Measurements from ENCODE around the gene NCAN.

Gene NCAN

GRCh38 chr19:19207637-19208572, 3.9 kb upstream of the NCAN start:
- no peak for TF ChIP-seq CTCF (IDR thresholded peaks at IDR 0.05; ENCODE audit: low read depth, low read length, missing control alignments)
- DNase-seq (ENCODE audit: low read depth): no peak
- H3K4me3 ChIP-seq (ENCODE audit: low read depth, low read length): no peak overlapping the region

- TF ChIP-seq CTCF (IDR thresholded peaks at IDR 0.05; ENCODE audit: low read depth, low read length, missing control alignments): no peak
- no peak for DNase-seq (ENCODE audit: low read depth)
- no peak overlapping the region for H3K4me3 ChIP-seq (ENCODE audit: low read depth, low read length)
These were observed 2.4 kb upstream of the NCAN start for GRCh38 chr19:19209372-19209771.

- no peak for TF ChIP-seq CTCF (IDR thresholded peaks at IDR 0.05; ENCODE audit: low read depth, low read length, missing control alignments)
- no peak overlapping the region for H3K4me3 ChIP-seq (ENCODE audit: low read depth, low read length)
- DNase-seq (ENCODE audit: low read depth): no peak
These were observed 1.2 kb downstream of the NCAN start for GRCh38 chr19:19212916-19213315.

GRCh38 chr19:19213426-19214158, 1.8 kb downstream of the NCAN start:
- no peak for TF ChIP-seq CTCF (IDR thresholded peaks at IDR 0.05; ENCODE audit: low read depth, low read length, missing control alignments)
- no peak overlapping the region for H3K4me3 ChIP-seq (ENCODE audit: low read depth, low read length)
- DNase-seq (ENCODE audit: low read depth): no peak

- no peak overlapping the region for H3K4me3 ChIP-seq (ENCODE audit: low read depth, low read length)
These were observed 2.4 kb downstream of the NCAN start for GRCh38 chr19:19214159-19214490.

GRCh38 chr19:19214892-19215291, 3.1 kb downstream of the NCAN start:
- TF ChIP-seq CTCF (IDR thresholded peaks at IDR 0.05; ENCODE audit: low read depth, low read length, missing control alignments): no peak
- no peak overlapping the region for H3K4me3 ChIP-seq (ENCODE audit: low read depth, low read length)
- DNase-seq (ENCODE audit: low read depth): no peak

More at GRCh38 chr19:19214159-19214490, 2.4 kb downstream of the NCAN start:
- DNase-seq (ENCODE audit: low read depth): no peak
- TF ChIP-seq CTCF (IDR thresholded peaks at IDR 0.05; ENCODE audit: low read depth, low read length, missing control alignments): no peak

Measured in GM12864 (cell line).